ENCODE results near the gene TNFRSF21. TPM values are rescaled to one million over a fixed set of nuclear protein-coding genes. Genes with fewer than 3 reads are reported as not detected.
A peak's percentile ranks its signal among the peaks of the same experiment; 100 is the strongest.

TNFRSF21 gene
- total and polyA plus RNA-seq, 9 of the 15 experiments (the other 6 are each of a cell fraction or from before 2014, with no cell fraction given), result 0.63 to 5.7 (median 2.2) TPM

GRCh38 chr6:47278545-47278944, 31.2 kb downstream of the TNFRSF21 start:
- ChIA-PET POLR2A (interaction anchor here (0.5 to 1.4 kb wide), 4 partner anchors 14 to 353 kb away, joined by 3 to 4 read pairs (median 3); no protein-coding TSS in a partner anchor), CTCF (ENCODE audit: low intra/inter-chr PET ratio) (no interaction called here)
- intact Hi-C loops (cut with micrococcal nuclease), result no loop called here

GRCh38 chr6:47277702-47278101, 32.0 kb downstream of the TNFRSF21 start:
- Histone ChIP-seq H3K9me1 (ENCODE audit: control insufficient read depth, insufficient read depth, low read length) (no peaks in the 10 kb centered on the region), H3K4me1 (replicated peaks in 1 of 2; ENCODE audit: control insufficient read depth in 2 of 2, insufficient read depth in 2 of 2, low read length in 2 of 2) (no peaks in the 10 kb centered on the region), H3K27me3 (ENCODE audit: control insufficient read depth in 2 of 2, insufficient read depth in 2 of 2, low read length in 2 of 2) (no peaks in the 10 kb centered on the region), H3K9me3 (replicated peaks; ENCODE audit: control insufficient read depth, insufficient read depth, low read depth, low read length) (no peaks in the 10 kb centered on the region), H4K20me1 (replicated peaks; ENCODE audit: control insufficient read depth, insufficient read depth, low read length) (no peaks in the 10 kb centered on the region), H2AFZ (ENCODE audit: low read depth, low read length) (no peak overlapping the region), H3K9ac (ENCODE audit: insufficient read depth in 1 of 2, low read depth in 2 of 2, low read length in 2 of 2) (no peak overlapping the region), H3K79me2 (ENCODE audit: control insufficient read depth, insufficient read depth, low read length) (no peaks in the 10 kb centered on the region), H3K27ac (ENCODE audit: extremely low read depth, low read depth, low read length) (no peak overlapping the region), H3K4me2 (ENCODE audit: insufficient read depth, low read length) (no peak overlapping the region), H3K36me3 (ENCODE audit: control insufficient read depth, insufficient read depth, low read length) (no peaks in the 10 kb centered on the region), H3K4me3 (no peak overlapping the region)
- intact Hi-C loops (cut with micrococcal nuclease) (no loop called here), in situ Hi-C loops (cut with MboI) (no loop called here)
- DNase-seq (ENCODE audit: extremely low read depth in 1 of 4, low spot score in 3 of 4) (no peak), ATAC-seq (no peak), FAIRE-seq (no peak)
- POLR2A ChIA-PET, result interaction anchor here (1.1 to 1.4 kb wide), 2 partner anchors 13 to 18 kb away, joined by 3 to 4 read pairs; no protein-coding TSS in a partner anchor
- WGBS (ENCODE audit: insufficient coverage, low coverage, missing lambda C conversion rate), result 22% methylated on average over 4 of the region's 4 CpGs
- CTCF ChIA-PET (ENCODE audit: low intra/inter-chr PET ratio), result no interaction called here
- no TSS peak for BruUV-seq (replicated peaks)
- TF ChIP-seq EGR1 (conservative IDR thresholded peaks at IDR 0.05) (no peak), MGA (IDR thresholded peaks at IDR 0.05) (no peak), ZNF717 (CRISPR knock-in tag; IDR thresholded peaks at IDR 0.05) (no peak), MTA3 (IDR thresholded peaks at IDR 0.05; ENCODE audit: borderline replicate concordance) (no peak)

More at GRCh38 chr6:47278545-47278944, 31.2 kb downstream of the TNFRSF21 start:
- Histone ChIP-seq H2AFZ (ENCODE audit: low read depth, low read length) (no peak overlapping the region), H3K27me3 (ENCODE audit: control insufficient read depth in 2 of 2, insufficient read depth in 2 of 2, low read length in 2 of 2) (no peaks in the 10 kb centered on the region), H3K9ac (ENCODE audit: insufficient read depth in 1 of 2, low read depth in 2 of 2, low read length in 2 of 2) (no peak overlapping the region), H3K36me3 (ENCODE audit: control insufficient read depth, insufficient read depth, low read length) (no peaks in the 10 kb centered on the region), H3K9me3 (replicated peaks; ENCODE audit: control insufficient read depth, insufficient read depth, low read depth, low read length) (no peaks in the 10 kb centered on the region), H3K4me3 (no peak overlapping the region), H3K9me1 (ENCODE audit: control insufficient read depth, insufficient read depth, low read length) (no peaks in the 10 kb centered on the region), H3K4me2 (ENCODE audit: insufficient read depth, low read length) (no peak overlapping the region), H3K4me1 (replicated peaks in 1 of 2; ENCODE audit: control insufficient read depth in 2 of 2, insufficient read depth in 2 of 2, low read length in 2 of 2) (no peaks in the 10 kb centered on the region), H3K79me2 (ENCODE audit: control insufficient read depth, insufficient read depth, low read length) (no peaks in the 10 kb centered on the region), H4K20me1 (replicated peaks; ENCODE audit: control insufficient read depth, insufficient read depth, low read length) (no peaks in the 10 kb centered on the region), H3K27ac (ENCODE audit: extremely low read depth, low read depth, low read length) (no peak overlapping the region)
- in situ Hi-C loops (cut with MboI), result no loop called here
- TF ChIP-seq CEBPB (tag; IDR thresholded peaks at IDR 0.05), result peak; percentile 74
- no peak for TF ChIP-seq SMAD3 (CRISPR knock-in tag; conservative IDR thresholded peaks at IDR 0.05)
- TF ChIP-seq CEBPG (CRISPR knock-in tag; IDR thresholded peaks at IDR 0.05), result no peak
- peak; percentile 39 to 40; a peak in 2 of 4 replicates for TF ChIP-seq CEBPG (tag; conservative IDR thresholded peaks at IDR 0.05 in 1 of 2, IDR thresholded peaks at IDR 0.05 in 1 of 2)
- no TSS peak for BruUV-seq (replicated peaks)
- ATAC-seq, result no peak
- no peak for FAIRE-seq
- 25% methylated on average over 3 of the region's 3 CpGs for WGBS (ENCODE audit: insufficient coverage, low coverage, missing lambda C conversion rate)
- DNase-seq (ENCODE audit: extremely low read depth in 1 of 4, low spot score in 3 of 4), result no peak
